ENCODE results near the gene TOM1. TPM values are rescaled to one million over a fixed set of nuclear protein-coding genes. Genes with fewer than 3 reads are reported as not detected.

TOM1 gene
- total and polyA plus RNA-seq, 9 donors = 16.9 to 48.9 (median 39.1) TPM

DNA sequence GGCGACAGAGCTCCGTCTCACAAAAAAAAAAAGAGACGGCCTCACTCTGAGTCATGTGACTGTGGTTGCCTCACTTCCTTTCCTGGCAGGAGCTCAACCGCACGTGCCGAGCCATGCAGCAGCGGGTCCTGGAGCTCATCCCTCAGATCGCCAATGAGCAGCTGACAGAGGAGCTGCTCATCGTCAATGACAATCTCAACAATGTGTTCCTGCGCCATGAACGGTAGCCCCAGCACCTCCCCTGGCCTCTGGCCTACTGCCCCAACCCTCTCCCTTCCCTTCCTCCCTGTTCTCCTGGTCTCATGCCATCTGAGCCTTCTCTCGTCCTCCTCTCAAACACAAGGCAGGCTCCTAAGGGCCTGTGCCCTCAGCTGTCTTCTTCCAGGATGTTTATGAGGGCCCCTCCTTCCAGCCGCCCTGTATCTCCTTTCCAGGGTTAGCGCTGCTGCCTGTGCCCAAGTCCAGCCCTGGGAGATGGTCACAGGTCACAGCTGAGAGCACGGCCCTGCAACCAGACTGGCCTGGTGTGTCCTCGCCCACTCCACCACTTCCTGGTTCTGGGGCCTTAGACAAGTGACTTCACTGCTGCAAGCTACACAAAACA is 30.7 kb downstream of the TOM1 start:
- Histone ChIP-seq H3K36me3 (no peaks in the 10 kb centered on the region), H3K27ac (peak overlapping the region in 1 of 2 donors; percentile 26), H3K27me3 (no peaks in the 10 kb centered on the region), H3K4me1 (ENCODE audit: insufficient read depth) (no peaks in the 10 kb centered on the region), H3K9me3 (no peaks in the 10 kb centered on the region), H3K4me3 (no peak overlapping the region)
- intact Hi-C loops (cut with DNase I) = no loop called here
- peak; percentile 79 to 91 (median 87) for DNase-seq
- 28 to 34% (median 28%) methylated on average over 16 of the region's 16 CpGs for WGBS, 3 donors
- TF ChIP-seq CTCF (IDR thresholded peaks at IDR 0.05) (no peak), EP300 (IDR thresholded peaks at IDR 0.05) (no peak), POLR2A (IDR thresholded peaks at IDR 0.05) (no peak)

- no peak for DNase-seq
- H3K27ac ChIP-seq = no peak overlapping the region
- intact Hi-C loops (cut with DNase I) = no loop called here
Measured at GRCh38 chr22:35332278-35332677, 32.6 kb downstream of the TOM1 start.

GRCh38 chr22:35333220-35333619 is 33.5 kb downstream of the TOM1 start:
- no peak overlapping the region for H3K4me3 ChIP-seq
- H3K36me3 ChIP-seq = no peaks in the 10 kb centered on the region
- no peaks in the 10 kb centered on the region for H3K27me3 ChIP-seq
- no peaks in the 10 kb centered on the region for H3K4me1 ChIP-seq (ENCODE audit: insufficient read depth)
- WGBS, 3 donors = 88 to 97% (median 91%) methylated on average over 7 of the region's 7 CpGs
- DNase-seq = no peak
- intact Hi-C loops (cut with DNase I) = no loop called here
- H3K9me3 ChIP-seq = no peaks in the 10 kb centered on the region
- no peak overlapping the region for H3K27ac ChIP-seq
- TF ChIP-seq POLR2A (IDR thresholded peaks at IDR 0.05) (no peak), EP300 (IDR thresholded peaks at IDR 0.05) (no peak), CTCF (IDR thresholded peaks at IDR 0.05) (no peak)

More at GRCh38 chr22:35332278-35332677, 32.6 kb downstream of the TOM1 start:
- H3K9me3 ChIP-seq = no peaks in the 10 kb centered on the region
- H3K4me3 ChIP-seq = no peak overlapping the region
- H3K27me3 ChIP-seq = no peaks in the 10 kb centered on the region
- no peaks in the 10 kb centered on the region for H3K4me1 ChIP-seq (ENCODE audit: insufficient read depth)
- 67 to 69% (median 69%) methylated on average over 6 of the region's 6 CpGs for WGBS, 3 donors
- no peak for TF ChIP-seq CTCF (IDR thresholded peaks at IDR 0.05)
- TF ChIP-seq EP300 (IDR thresholded peaks at IDR 0.05) = no peak
- TF ChIP-seq POLR2A (IDR thresholded peaks at IDR 0.05) = no peak
- H3K36me3 ChIP-seq = no peaks in the 10 kb centered on the region

GRCh38 chr22:35334004-35334403 is 34.3 kb downstream of the TOM1 start:
- 70 to 78% (median 73%) methylated on average over 9 of the region's 9 CpGs for WGBS, 3 donors
- Histone ChIP-seq H3K36me3 (no peaks in the 10 kb centered on the region), H3K4me3 (no peak overlapping the region), H3K27me3 (no peaks in the 10 kb centered on the region), H3K27ac (no peak overlapping the region), H3K4me1 (ENCODE audit: insufficient read depth) (no peaks in the 10 kb centered on the region), H3K9me3 (no peaks in the 10 kb centered on the region)
- DNase-seq = no peak
- TF ChIP-seq CTCF (IDR thresholded peaks at IDR 0.05) (no peak), POLR2A (IDR thresholded peaks at IDR 0.05) (no peak), EP300 (IDR thresholded peaks at IDR 0.05) (no peak)
- intact Hi-C loops (cut with DNase I) = no loop called here

Data from ovary (tissue), 9 donors.